NCI-H748 treated with DMSO at 0.1 percent for 48 hours (cell line): ENCODE measurements around the gene SLC22A4.

Experiments used
- DNase-seq: peaks from one replicate; lab custom pipeline; 2025; lab: John Stamatoyannopoulos, UW

The SLC22A4 gene

DNA sequence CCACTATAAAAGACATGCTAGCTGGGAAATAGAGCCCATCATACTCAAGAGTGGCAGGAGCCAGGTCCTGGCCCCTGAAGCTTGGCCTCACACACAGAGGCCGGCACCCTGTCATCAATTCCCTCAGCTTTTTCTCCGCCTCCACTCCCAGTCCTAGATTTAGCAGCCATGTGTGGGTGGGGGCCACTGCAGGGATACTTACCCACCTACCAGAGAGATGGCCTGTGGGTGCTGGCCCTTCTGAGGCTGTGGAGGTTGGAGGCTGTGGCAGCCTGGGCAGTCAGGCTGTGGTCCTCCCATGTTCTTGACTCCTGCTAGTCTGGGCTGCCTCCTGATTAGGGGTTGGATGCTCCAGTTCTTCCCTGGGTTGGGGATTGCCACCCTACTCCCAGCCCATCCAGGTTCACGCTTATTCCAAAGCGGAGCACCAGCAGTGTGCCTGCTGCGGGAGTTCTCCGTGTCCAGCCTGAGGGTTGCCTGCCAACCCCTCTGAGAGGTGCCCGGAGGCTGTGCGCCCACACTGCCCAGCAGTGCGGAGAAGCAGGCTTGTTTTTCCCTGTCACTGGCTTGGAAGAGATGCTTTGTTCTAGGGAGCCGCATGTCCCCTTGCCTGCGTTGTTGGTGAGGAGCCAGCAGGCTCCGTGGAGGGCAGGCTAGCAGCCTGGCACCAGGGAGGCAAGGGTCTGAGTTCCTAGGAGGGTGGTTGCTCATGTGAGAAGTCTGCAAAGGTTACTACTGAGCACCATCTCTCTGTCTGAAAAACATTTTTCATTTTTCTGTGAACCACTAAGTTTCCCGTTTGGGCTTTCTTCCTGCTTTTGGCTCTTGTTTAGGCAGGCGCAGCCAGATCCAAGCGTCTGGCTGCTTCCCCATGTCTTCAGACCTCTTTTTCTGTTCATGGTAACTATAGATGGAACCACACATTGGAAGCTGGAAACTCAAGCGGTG lies 82.8 kb downstream of the SLC22A4 start:
- no peak for DNase-seq

DNA sequence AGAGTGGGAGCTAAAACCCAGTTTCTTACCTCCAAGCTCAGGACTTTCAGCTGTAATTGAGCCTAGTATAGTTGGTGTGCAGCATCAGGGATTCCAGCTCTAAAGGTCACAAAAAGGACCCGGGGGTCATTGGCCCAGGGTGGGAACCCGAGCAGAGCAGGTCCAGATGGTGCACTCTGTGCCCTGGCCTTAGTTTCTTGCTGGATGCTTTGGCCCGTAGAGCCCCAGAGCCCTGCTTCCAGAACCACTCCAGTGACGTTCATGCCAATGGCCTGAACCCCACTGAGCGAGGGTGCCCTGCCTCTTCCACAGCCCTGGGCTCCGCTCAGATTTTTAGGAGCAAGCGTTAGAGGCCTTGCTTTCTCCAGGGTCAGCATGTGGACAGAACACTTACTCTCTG lies 83.5 kb downstream of the SLC22A4 start:
- DNase-seq = no peak

DNA sequence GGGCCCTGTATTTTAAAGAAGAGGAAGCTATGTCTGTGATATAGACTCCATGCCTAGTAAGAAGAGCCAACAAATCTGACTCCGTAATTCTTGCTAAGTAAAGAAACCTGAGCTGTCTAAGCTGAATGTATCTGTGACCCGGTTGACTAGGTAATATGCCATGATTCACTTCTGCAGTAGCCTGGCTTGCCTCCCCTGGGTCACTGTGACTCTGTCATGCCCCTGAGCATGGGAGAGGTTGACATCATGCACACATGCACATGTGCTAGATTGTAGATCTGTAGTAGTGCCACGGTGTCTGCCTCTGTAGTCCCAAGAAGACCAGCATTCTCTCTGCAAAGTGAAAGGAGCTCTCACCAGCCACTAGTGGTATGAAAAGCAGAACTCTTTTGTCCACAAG lies 84.4 kb downstream of the SLC22A4 start:
- no peak for DNase-seq

GRCh38 chr5:132380047-132380446 lies 85.9 kb downstream of the SLC22A4 start:
- DNase-seq = no peak

GRCh38 chr5:132380741-132381140 lies 86.5 kb downstream of the SLC22A4 start:
- no peak for DNase-seq

GRCh38 chr5:132381614-132382013 lies 87.4 kb downstream of the SLC22A4 start:
- no peak for DNase-seq

- DNase-seq = no peak
These were observed 89.1 kb downstream of the SLC22A4 start for GRCh38 chr5:132383261-132383660.

DNA sequence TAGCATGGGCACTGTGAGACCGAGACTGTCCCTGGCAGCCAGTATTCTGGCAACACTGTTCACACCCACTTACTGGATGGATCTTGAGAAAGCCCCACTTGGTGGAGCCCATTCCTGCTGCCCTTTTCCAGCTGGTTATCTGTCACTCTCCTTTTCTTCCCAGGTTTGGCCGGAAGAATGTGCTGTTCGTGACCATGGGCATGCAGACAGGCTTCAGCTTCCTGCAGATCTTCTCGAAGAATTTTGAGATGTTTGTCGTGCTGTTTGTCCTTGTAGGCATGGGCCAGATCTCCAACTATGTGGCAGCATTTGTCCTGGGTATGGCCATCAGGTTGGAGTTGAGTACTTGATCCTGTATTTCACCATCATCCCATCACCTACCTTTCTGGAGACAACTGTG lies 89.8 kb downstream of the SLC22A4 start:
- DNase-seq = no peak

DNA sequence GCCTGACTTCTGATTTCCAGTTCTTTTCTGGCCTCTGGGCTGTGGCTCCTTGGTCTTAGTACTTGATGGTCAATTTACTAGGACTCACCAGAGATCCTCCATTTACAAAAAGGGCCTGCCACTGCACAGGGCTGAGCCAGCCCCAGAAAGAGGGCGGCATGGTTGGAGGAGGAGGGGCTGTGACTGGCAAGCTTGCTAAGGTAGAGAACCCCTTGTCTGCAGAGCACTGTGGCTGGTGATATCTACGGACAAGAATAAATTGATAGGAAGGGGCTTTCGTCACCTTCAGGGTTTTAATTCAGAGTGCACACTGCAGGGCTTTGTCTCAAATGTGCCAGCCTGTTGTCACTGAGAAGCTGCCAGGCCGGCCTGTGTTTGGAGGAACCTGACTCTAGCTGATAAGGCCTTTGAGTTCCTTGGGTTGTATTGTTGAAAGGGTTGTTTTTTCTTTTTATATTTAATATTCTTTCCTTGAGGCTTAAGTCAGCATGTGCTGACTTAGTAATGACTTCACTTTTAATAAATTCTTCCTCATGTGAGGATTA lies 90.4 kb downstream of the SLC22A4 start:
- DNase-seq = no peak

DNA sequence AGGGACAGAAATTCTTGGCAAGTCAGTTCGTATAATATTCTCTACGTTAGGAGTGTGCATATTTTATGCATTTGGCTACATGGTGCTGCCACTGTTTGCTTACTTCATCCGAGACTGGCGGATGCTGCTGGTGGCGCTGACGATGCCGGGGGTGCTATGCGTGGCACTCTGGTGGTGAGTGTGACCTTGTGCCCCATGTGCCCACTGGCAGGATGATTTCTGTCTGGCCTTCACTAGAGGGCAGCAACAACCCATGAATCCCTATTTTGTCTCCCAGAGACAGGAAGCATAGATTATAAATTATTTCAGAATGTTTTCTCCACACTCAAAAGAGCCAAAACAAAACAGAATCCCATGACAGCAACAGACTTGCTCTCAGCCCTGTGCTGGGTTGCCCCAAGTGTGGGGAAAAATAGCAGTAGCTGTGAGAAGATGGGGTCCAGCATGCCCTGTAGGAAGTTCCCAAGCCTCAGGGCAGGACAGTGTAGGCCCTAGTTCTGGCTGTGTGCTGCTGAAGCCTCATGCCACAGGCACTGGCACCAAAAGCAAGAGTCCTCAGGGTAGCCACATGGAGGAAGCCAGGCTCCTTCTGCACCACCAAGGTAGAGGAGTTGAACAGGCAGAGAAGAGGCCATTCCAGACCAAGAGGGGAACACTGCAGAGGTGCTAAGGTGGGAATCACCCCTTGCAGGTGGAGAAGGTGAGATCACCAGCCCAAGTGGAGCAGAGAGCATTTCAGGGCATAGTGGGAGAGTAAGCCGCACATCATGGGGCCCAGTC lies 91.3 kb downstream of the SLC22A4 start:
- DNase-seq = peak; percentile 13

DNA sequence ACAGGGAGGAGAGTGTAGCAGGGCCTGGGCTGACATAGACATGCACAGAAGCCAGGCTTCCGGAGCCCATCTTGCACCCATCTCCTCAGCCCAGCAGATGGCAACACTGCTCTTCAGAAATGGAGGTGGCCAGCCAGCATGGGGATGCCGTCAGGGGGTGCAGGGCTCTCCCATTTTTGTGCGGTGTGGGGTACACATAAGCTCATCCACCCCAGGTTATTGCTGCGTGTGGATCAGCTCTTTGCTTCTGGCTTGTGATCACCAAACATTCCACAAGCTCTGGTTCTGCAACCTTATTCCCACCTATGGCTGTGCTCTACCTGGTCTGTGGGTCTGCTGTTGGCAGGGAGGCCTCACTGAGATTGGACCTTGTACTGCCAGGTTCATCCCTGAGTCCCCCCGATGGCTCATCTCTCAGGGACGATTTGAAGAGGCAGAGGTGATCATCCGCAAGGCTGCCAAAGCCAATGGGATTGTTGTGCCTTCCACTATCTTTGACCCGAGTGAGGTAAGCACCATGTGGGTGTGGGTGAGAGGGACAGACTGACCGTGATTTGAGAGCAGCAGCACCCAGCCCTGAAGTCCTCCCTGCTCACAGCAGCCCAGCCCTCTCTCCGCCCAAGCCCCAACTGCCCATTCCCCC lies 92.6 kb downstream of the SLC22A4 start:
- DNase-seq = peak; percentile 56

DNA sequence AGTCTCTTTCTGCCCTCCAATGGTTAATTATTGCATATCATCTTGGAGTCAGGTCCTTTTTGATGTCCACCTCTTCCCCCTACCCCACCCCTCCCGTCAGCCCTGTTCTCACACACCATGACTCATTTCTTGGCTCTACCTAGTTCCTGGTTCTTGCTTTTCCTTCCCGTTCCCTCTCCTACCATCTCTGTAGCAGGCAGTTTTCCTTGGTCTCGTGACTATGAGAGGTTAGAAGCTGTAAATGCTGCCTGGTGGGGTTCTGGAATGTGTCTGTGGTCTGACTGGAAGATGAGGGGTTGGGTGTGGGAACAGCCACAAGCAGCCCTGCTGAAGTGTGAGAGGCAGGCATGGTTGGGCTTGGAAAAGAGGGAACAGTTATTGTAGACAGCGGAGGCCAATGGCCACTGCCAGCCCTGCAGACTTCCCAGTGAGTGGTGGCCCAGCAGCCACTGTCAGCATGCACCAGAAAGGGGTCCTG lies 93.5 kb downstream of the SLC22A4 start:
- DNase-seq = no peak

DNA sequence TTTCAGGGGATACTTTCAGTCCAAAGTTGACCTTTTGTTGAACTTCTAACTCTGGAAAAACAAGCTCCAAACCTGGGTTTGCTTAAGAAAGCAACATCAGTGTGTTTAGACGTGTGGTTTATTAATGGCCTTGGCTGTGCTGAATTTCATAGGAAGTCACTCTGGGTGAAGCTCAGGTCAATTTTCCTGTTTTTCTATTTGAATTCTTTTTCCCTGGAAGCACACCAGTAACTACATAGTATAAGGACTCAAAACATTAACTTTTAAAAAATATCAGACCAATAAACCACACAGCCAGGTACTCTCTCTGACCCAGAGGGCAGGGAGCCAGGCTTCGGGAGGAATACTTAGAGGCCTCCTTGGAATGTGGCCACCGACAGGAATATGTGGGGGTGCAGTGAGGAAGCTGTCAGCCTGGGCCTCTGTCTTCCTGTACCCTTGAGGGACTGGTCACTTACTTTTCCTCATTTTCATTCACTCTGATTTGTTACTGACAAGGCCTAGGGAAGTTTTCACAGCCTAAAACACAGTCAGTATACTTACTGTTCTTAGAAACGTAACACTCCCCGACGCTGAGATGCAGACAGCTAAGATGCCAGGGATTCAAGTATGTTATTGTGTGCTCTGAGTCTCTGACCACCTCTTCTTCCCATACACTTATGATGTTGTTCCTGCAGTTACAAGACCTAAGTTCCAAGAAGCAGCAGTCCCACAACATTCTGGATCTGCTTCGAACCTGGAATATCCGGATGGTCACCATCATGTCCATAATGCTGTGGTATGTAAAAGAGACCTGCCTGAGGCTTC lies 94.3 kb downstream of the SLC22A4 start:
- DNase-seq = no peak

DNA sequence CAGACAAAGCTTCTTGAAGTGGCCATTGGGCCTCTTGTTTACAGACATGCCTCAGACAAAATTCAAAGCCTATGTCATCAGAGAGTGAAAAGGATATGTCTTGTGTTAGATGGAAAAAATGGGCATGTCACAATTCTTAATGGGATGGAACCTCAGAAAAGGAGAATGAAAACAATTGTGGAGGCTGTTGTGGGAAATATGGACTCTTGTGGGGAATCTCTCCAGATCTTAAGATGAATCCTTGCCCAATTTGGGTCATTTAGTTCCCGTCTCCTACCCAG lies 94.8 kb downstream of the SLC22A4 start:
- no peak for DNase-seq

DNA sequence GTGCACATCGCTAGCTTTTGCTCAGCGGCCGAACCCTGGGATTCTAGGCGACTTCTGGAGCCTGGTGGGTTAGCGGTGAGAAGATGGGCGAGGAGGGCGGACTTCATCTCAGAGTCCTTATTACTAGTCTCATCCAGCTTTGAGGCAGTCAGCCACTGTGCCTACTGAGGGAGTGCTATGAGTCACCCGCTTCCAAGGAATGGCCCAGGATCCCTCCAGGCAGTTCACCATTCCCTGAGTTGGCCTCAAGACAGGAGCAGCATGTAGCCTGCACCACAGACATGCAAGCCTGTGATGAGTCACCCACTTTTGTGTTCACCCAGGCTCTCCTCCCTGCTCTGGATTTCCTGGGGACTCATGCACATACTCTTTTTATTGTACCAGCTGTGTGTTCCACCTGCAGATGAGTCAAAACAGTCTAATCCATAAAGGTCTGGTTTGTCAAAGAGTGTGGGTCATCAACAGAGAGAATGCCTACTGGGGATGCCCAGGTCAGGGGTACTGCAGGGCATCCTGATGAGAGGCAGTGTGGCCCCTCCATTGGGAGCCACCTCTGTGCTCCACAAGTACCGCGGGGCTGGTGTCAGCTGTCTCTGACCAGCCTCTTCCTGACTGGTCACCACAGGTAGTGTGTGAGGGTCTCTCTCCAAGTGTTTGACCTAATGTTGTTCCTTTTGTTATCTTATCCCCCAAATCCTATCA lies 95.5 kb downstream of the SLC22A4 start:
- DNase-seq = no peak

- no peak for DNase-seq
These were observed 97.1 kb downstream of the SLC22A4 start for GRCh38 chr5:132391247-132391646.

- no peak for DNase-seq
These were observed 97.7 kb downstream of the SLC22A4 start for GRCh38 chr5:132391870-132392269.

GRCh38 chr5:132392411-132392810 lies 98.2 kb downstream of the SLC22A4 start:
- DNase-seq = no peak

- no peak for DNase-seq
These were observed 99.0 kb downstream of the SLC22A4 start for GRCh38 chr5:132392978-132393825.
